ENCODE results near the gene MAGEA3. TPM values are rescaled to one million over a fixed set of nuclear protein-coding genes. Genes with fewer than 3 reads are reported as not detected.

MAGEA3 gene
- total and polyA plus RNA-seq, 9 of the 15 experiments (the other 6 are each of a cell fraction or from before 2014, with no cell fraction given), result 8.1 to 197 (median 144) TPM

DNA sequence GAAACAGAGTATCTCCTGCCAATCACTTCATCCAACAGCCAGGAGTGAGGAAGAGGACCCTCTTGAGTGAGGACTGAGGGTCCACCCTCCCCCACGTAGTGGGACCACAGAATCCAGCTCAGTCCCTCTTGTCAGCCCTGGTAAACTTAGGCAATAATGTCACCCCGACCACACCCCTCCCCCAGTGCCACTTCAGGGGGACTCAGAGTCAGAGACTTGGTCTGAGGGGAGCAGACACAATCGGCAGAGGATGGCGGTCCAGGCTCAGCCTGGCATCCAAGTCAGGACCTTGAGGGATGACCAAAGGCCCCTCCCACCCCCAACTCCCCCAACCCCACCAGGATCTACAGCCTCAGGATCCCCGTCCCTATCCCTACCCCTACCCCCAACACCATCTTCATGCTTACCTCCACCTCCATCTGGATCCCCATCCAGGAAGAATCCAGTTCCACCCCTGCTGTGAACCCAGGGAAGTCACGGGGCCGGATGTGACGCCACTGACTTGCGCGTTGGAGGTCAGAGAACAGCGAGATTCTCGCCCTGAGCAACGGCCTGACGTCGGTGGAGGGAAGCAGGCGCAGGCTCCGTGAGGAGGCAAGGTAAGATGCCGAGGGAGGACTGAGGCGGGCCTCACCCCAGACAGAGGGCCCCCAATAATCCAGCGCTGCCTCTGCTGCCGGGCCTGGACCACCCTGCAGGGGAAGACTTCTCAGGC lies 34.8 kb downstream of the MAGEA3 start, which contains the start of the genes CSAG1 and MAGEA12 (continued):
- no peak for TF ChIP-seq TAF9B (IDR thresholded peaks at IDR 0.05; ENCODE audit: partially characterized antibody)
- no peak for TF ChIP-seq KAT2B (IDR thresholded peaks at IDR 0.05; ENCODE audit: low read depth, low read length)
- no peak for TF ChIP-seq HDGF (IDR thresholded peaks at IDR 0.05)
- no peak for TF ChIP-seq HMG20B (CRISPR knock-in tag; IDR thresholded peaks at IDR 0.05)
- no peak for TF ChIP-seq ZKSCAN3 (CRISPR knock-in tag; IDR thresholded peaks at IDR 0.05)
- no peak for TF ChIP-seq SREBF2 (CRISPR knock-in tag; IDR thresholded peaks at IDR 0.05)
- TF ChIP-seq CXXC5 (CRISPR knock-in tag; IDR thresholded peaks at IDR 0.05), result peak; percentile 25; the same call in 1 of the 2 replicates
- no peak for TF ChIP-seq MEF2D (tag; conservative IDR thresholded peaks at IDR 0.05; ENCODE audit: low read depth)
- TF ChIP-seq NCOA6 (IDR thresholded peaks at IDR 0.05), result no peak
- TF ChIP-seq NR1H2 (CRISPR knock-in tag; IDR thresholded peaks at IDR 0.05), result no peak
- no peak for TF ChIP-seq KHSRP (IDR thresholded peaks at IDR 0.05)
- TF ChIP-seq, protein P1, sequence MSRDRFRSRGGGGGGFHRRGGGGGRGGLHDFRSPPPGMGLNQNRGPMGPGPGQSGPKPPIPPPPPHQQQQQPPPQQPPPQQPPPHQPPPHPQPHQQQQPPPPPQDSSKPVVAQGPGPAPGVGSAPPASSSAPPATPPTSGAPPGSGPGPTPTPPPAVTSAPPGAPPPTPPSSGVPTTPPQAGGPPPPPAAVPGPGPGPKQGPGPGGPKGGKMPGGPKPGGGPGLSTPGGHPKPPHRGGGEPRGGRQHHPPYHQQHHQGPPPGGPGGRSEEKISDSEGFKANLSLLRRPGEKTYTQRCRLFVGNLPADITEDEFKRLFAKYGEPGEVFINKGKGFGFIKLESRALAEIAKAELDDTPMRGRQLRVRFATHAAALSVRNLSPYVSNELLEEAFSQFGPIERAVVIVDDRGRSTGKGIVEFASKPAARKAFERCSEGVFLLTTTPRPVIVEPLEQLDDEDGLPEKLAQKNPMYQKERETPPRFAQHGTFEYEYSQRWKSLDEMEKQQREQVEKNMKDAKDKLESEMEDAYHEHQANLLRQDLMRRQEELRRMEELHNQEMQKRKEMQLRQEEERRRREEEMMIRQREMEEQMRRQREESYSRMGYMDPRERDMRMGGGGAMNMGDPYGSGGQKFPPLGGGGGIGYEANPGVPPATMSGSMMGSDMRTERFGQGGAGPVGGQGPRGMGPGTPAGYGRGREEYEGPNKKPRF (IDR thresholded peaks at IDR 0.05; ENCODE audit: low read depth, low read length), result no peak
- TF ChIP-seq, protein P2, sequence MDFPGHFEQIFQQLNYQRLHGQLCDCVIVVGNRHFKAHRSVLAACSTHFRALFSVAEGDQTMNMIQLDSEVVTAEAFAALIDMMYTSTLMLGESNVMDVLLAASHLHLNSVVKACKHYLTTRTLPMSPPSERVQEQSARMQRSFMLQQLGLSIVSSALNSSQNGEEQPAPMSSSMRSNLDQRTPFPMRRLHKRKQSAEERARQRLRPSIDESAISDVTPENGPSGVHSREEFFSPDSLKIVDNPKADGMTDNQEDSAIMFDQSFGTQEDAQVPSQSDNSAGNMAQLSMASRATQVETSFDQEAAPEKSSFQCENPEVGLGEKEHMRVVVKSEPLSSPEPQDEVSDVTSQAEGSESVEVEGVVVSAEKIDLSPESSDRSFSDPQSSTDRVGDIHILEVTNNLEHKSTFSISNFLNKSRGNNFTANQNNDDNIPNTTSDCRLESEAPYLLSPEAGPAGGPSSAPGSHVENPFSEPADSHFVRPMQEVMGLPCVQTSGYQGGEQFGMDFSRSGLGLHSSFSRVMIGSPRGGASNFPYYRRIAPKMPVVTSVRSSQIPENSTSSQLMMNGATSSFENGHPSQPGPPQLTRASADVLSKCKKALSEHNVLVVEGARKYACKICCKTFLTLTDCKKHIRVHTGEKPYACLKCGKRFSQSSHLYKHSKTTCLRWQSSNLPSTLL (IDR thresholded peaks at IDR 0.05), result no peak
- TF ChIP-seq, protein P3, sequence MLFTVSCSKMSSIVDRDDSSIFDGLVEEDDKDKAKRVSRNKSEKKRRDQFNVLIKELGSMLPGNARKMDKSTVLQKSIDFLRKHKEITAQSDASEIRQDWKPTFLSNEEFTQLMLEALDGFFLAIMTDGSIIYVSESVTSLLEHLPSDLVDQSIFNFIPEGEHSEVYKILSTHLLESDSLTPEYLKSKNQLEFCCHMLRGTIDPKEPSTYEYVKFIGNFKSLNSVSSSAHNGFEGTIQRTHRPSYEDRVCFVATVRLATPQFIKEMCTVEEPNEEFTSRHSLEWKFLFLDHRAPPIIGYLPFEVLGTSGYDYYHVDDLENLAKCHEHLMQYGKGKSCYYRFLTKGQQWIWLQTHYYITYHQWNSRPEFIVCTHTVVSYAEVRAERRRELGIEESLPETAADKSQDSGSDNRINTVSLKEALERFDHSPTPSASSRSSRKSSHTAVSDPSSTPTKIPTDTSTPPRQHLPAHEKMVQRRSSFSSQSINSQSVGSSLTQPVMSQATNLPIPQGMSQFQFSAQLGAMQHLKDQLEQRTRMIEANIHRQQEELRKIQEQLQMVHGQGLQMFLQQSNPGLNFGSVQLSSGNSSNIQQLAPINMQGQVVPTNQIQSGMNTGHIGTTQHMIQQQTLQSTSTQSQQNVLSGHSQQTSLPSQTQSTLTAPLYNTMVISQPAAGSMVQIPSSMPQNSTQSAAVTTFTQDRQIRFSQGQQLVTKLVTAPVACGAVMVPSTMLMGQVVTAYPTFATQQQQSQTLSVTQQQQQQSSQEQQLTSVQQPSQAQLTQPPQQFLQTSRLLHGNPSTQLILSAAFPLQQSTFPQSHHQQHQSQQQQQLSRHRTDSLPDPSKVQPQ (CRISPR knock-in tag; IDR thresholded peaks at IDR 0.05; ENCODE audit: borderline replicate concordance), result no peak
- no peak for TF ChIP-seq POLR3A (IDR thresholded peaks at IDR 0.05; ENCODE audit: borderline replicate concordance, extremely low read depth, insufficient read depth, insufficient read length)
- no peak for TF ChIP-seq TEAD4 (IDR thresholded peaks at IDR 0.05; ENCODE audit: low read length)
- no peak for TF ChIP-seq TEAD4 (CRISPR knock-in tag; IDR thresholded peaks at IDR 0.05; ENCODE audit: borderline replicate concordance)
- TF ChIP-seq PTRF (tag; IDR thresholded peaks at IDR 0.05), result no peak
- no peak for TF ChIP-seq PURB (CRISPR knock-in tag; IDR thresholded peaks at IDR 0.05; ENCODE audit: low read depth)
- TF ChIP-seq ZNF778 (CRISPR knock-in tag; IDR thresholded peaks at IDR 0.05), result no peak
- no peak for TF ChIP-seq NR4A1 (CRISPR knock-in tag; IDR thresholded peaks at IDR 0.05)
- TF ChIP-seq NR4A1 (tag; IDR thresholded peaks at IDR 0.05), result no peak
- no peak for TF ChIP-seq NFXL1 (CRISPR knock-in tag; IDR thresholded peaks at IDR 0.05)

Data from K562 (cell line).